ENCODE results near the gene TMEM91.

GRCh38 chr19:41352279-41352608 lies 24.1 kb upstream of the TMEM91 start:
- TF ChIP-seq CTCF (IDR thresholded peaks at IDR 0.05) (no peak), EP300 (IDR thresholded peaks at IDR 0.05) (no peak), POLR2A (IDR thresholded peaks at IDR 0.05) (no peak)

Measured in sigmoid colon (tissue), 4 donors.